Endodermal cell (in vitro differentiated cells): Measurements from ENCODE around the gene UBA52. TPM values are rescaled to one million over a fixed set of nuclear protein-coding genes. Genes with fewer than 3 reads are reported as not detected.

Experiments
- DNase-seq: peaks from one replicate; pipeline ENCODE4 v3.0.0-alpha.2; 2017
- H3K27ac ChIP-seq: 2 replicates; pipeline ENCODE4 v1.5.1; 2013; ENCODE audit warnings: mild to moderate bottlenecking, low read depth, low read length, moderate library complexity
- H3K27me3 ChIP-seq: 2 replicates; pipeline ENCODE4 v1.6.1; 2013; ENCODE audit warnings: mild to moderate bottlenecking, low read length, moderate library complexity; ENCODE audit not compliant: insufficient read depth, control insufficient read depth, poor library complexity, severe bottlenecking
- H3K36me3 ChIP-seq: 2 replicates; pipeline ENCODE4 v1.7.0; 2013; ENCODE audit warnings: mild to moderate bottlenecking, low read length, moderate library complexity; ENCODE audit not compliant: control insufficient read depth, insufficient read depth
- H3K4me1 ChIP-seq: one replicate; pipeline ENCODE4 v1.7.0; 2013; ENCODE audit warnings: low read length; ENCODE audit not compliant: control insufficient read depth, insufficient read depth
- H3K4me3 ChIP-seq: 2 replicates; pipeline ENCODE4 v1.5.1; 2013; ENCODE audit warnings: mild to moderate bottlenecking, low read length, moderate library complexity
- H3K9ac ChIP-seq: 2 replicates; pipeline ENCODE4 v1.6.1; 2013; ENCODE audit warnings: mild to moderate bottlenecking, low read length, moderate library complexity; ENCODE audit not compliant: poor library complexity, severe bottlenecking; ENCODE audit errors: extremely low read depth
- H3K9me3 ChIP-seq: 2 replicates; pipeline ENCODE4 v1.6.1; 2013; ENCODE audit warnings: mild to moderate bottlenecking, low read length, moderate library complexity; ENCODE audit not compliant: control insufficient read depth
- H3K27ac Mint-ChIP-seq: 2 replicates; pipeline ENCODE4 v1.8.0; 2020; ENCODE audit warnings: mixed read lengths
- H3K27me3 Mint-ChIP-seq: 2 replicates; pipeline ENCODE4 v1.8.0; 2021; ENCODE audit warnings: mild to moderate bottlenecking, mixed read lengths; ENCODE audit not compliant: insufficient read depth
- H3K36me3 Mint-ChIP-seq: 2 replicates; pipeline ENCODE4 v1.8.0; 2020; ENCODE audit warnings: low read depth, mixed read lengths
- H3K4me1 Mint-ChIP-seq: 2 replicates; pipeline ENCODE4 v1.8.0; 2020; ENCODE audit warnings: mixed read lengths
- H3K4me3 Mint-ChIP-seq: 2 replicates; pipeline ENCODE4 v1.8.0; 2020; ENCODE audit warnings: mild to moderate bottlenecking, moderate library complexity, mixed read lengths
- H3K9me3 Mint-ChIP-seq: 2 replicates; pipeline ENCODE4 v1.8.0; 2020; ENCODE audit warnings: mild to moderate bottlenecking, mixed read lengths
- CTCF ChIP-seq: fragments of 200-600 bp; sonication (generic); conservative IDR thresholded peaks from 2 replicates; pipeline ENCODE4 v1.5.0; 2021; ENCODE audit warnings: antibody characterized with exemption, mild to moderate bottlenecking
- WGBS, 2 experiments: methylation state at CpG; one replicate each; pipeline versions ENCODE4 v1.1.5 to v1.1.7; 2013; ENCODE audit warnings: missing lambda C conversion rate in 2 of 2, mixed read lengths in 1 of 2; ENCODE audit not compliant: insufficient coverage in 1 of 2, insufficient read length in 1 of 2; 5-methylcytosine and 5-hydroxymethylcytosine counted together
- total RNA-seq, 2 donors: library from RNA; stranded (reverse); fragmentation: NEBNext Ultra II Directional in 1 of 2; extraction: Animal tissue kit (Norgen Biotek cat#: 25700) in 1 of 2; gene quantifications; 2 replicates in 1 of 2; 3 replicates in 1 of 2; pipeline ENCODE4 v1.2.1, GENCODE V29; 2021

Gene UBA52
- total RNA-seq, 2 donors from 2014 or later, result 1,143 to 1,222 TPM

GRCh38 chr19:18576383-18576782 is 4.7 kb downstream of the UBA52 start:
- H3K9me3 Mint-ChIP-seq, result no peaks in the 10 kb centered on the region
- no peak overlapping the region for H3K27ac Mint-ChIP-seq
- 83 to 91% methylated on average over 1 to 8 of the region's 8 CpGs for WGBS, 2 experiments
- Histone ChIP-seq H3K36me3 (peaks cover 47% of the 10 kb centered on the region), H3K27me3 (no peaks in the 10 kb centered on the region), H3K4me1 (peaks cover 7% of the 10 kb centered on the region), H3K27ac (no peak overlapping the region), H3K9ac (no peak overlapping the region), H3K4me3 (no peak overlapping the region), H3K9me3 (no peaks in the 10 kb centered on the region)
- peaks cover 2% of the 10 kb centered on the region for H3K27me3 Mint-ChIP-seq
- no peak for DNase-seq
- TF ChIP-seq CTCF, result no peak
- peaks cover 41% of the 10 kb centered on the region for H3K36me3 Mint-ChIP-seq
- H3K4me1 Mint-ChIP-seq, result peaks cover 10% of the 10 kb centered on the region
- H3K4me3 Mint-ChIP-seq, result no peak overlapping the region

GRCh38 chr19:18577365-18577914 is 5.8 kb downstream of the UBA52 start:
- peaks cover 40% of the 10 kb centered on the region for H3K36me3 Mint-ChIP-seq
- no peak for TF ChIP-seq CTCF

GRCh38 chr19:18580311-18580710 is 8.7 kb downstream of the UBA52 start:
- no peak for TF ChIP-seq CTCF
- no peak overlapping the region for H3K9ac ChIP-seq
- H3K27ac ChIP-seq, result no peak overlapping the region
- peaks cover 4% of the 10 kb centered on the region for H3K27me3 Mint-ChIP-seq
- H3K27ac Mint-ChIP-seq, result no peak overlapping the region
- H3K4me3 ChIP-seq, result no peak overlapping the region
- no peaks in the 10 kb centered on the region for H3K4me1 ChIP-seq
- H3K36me3 Mint-ChIP-seq, result peaks cover 15% of the 10 kb centered on the region
- no peak overlapping the region for H3K4me3 Mint-ChIP-seq
- no peaks in the 10 kb centered on the region for H3K9me3 ChIP-seq
- H3K9me3 Mint-ChIP-seq, result no peaks in the 10 kb centered on the region
- H3K36me3 ChIP-seq, result peaks cover 22% of the 10 kb centered on the region
- no peaks in the 10 kb centered on the region for H3K4me1 Mint-ChIP-seq
- no peak for DNase-seq
- no peaks in the 10 kb centered on the region for H3K27me3 ChIP-seq
- 77 to 85% methylated on average over 7 of the region's 7 CpGs for WGBS, 2 experiments

More at GRCh38 chr19:18577365-18577914, 5.8 kb downstream of the UBA52 start:
- Mint-ChIP-seq H3K4me3 (no peak overlapping the region), H3K9me3 (no peaks in the 10 kb centered on the region), H3K4me1 (peaks cover 8% of the 10 kb centered on the region), H3K27me3 (peaks cover 2% of the 10 kb centered on the region), H3K27ac (peak overlapping the region; percentile 69)
- DNase-seq, result no peak
- 92 to 95% methylated on average over 18 to 21 of the region's 21 CpGs for WGBS, 2 experiments
- Histone ChIP-seq H3K4me3 (no peak overlapping the region), H3K36me3 (peaks cover 47% of the 10 kb centered on the region), H3K27me3 (no peaks in the 10 kb centered on the region), H3K9me3 (no peaks in the 10 kb centered on the region), H3K9ac (no peak overlapping the region), H3K27ac (no peak overlapping the region), H3K4me1 (peaks cover 7% of the 10 kb centered on the region)
